SHP77 (cell line): ENCODE measurements around the gene TIGD3.

Experiments used
- DNase-seq, 2 experiments: peaks; one replicate each; lab custom pipeline; 2025; lab: John Stamatoyannopoulos, UW

TIGD3 gene

GRCh38 chr11:65354265-65355012 lies at the start of gene TIGD3:
Gene TIGD3 (plus strand): TSS chr11:65354751. CDS start chr11:65355809, 1,058 bp downstream.
- peak; percentile 92 to 97 for DNase-seq

GRCh38 chr11:65305501-65306268 lies 48.9 kb upstream of the TIGD3 start:
- no peak for DNase-seq

GRCh38 chr11:65307298-65308229 lies 47.0 kb upstream of the TIGD3 start:
- no peak for DNase-seq

GRCh38 chr11:65308281-65308891 lies 46.2 kb upstream of the TIGD3 start:
- DNase-seq = no peak

GRCh38 chr11:65309006-65309405 lies 45.5 kb upstream of the TIGD3 start:
- no peak for DNase-seq

- no peak for DNase-seq
Measured at GRCh38 chr11:65310215-65310614, 44.3 kb upstream of the TIGD3 start.

GRCh38 chr11:65310736-65311135 lies 43.8 kb upstream of the TIGD3 start:
- no peak for DNase-seq

GRCh38 chr11:65311170-65311678 lies 43.3 kb upstream of the TIGD3 start:
- no peak for DNase-seq

GRCh38 chr11:65314501-65315203 lies 39.9 kb upstream of the TIGD3 start, which contains the start of gene CDC42EP2:
Gene CDC42EP2 (plus strand): TSS chr11:65314866. CDS start chr11:65320899, 6,033 bp downstream.
- peak; percentile 69 to 77 for DNase-seq

- peak; percentile 45 to 63 for DNase-seq
Measured at GRCh38 chr11:65315204-65315865, 39.2 kb upstream of the TIGD3 start.

- DNase-seq = no peak
Measured at GRCh38 chr11:65315866-65316226, 38.7 kb upstream of the TIGD3 start.

- no peak for DNase-seq
Measured at GRCh38 chr11:65316227-65317024, 38.1 kb upstream of the TIGD3 start.

- DNase-seq = peak; percentile 30 to 42
Measured at GRCh38 chr11:65317025-65317786, 37.3 kb upstream of the TIGD3 start.

- no peak for DNase-seq
Measured at GRCh38 chr11:65320386-65321075, 34.0 kb upstream of the TIGD3 start.

- DNase-seq = no peak
Measured at GRCh38 chr11:65321076-65321475, 33.5 kb upstream of the TIGD3 start.

- no peak for DNase-seq
Measured at GRCh38 chr11:65321828-65322485, 32.6 kb upstream of the TIGD3 start.

GRCh38 chr11:65323813-65324212 lies 30.7 kb upstream of the TIGD3 start:
- DNase-seq = no peak
